Endothelial cell of umbilical vein (primary cell): ENCODE measurements around the gene SLC37A1. TPM values are rescaled to one million over a fixed set of nuclear protein-coding genes. Genes with fewer than 3 reads are reported as not detected.

Experiments used
- BruUV-seq: library from RNA; stranded (reverse); fragments of 400-500 nt; replicated peaks from 2 replicates; lab custom pipeline; 2021; lab: Mats Ljungman, UMichigan
- CTCF ChIA-PET: fragments of 300-600, 350-600 bp; sonication (Branson Sonifier 250); formaldehyde crosslinking; loops from one replicate; lab custom pipeline; 2021; ENCODE audit warnings: antibody characterized with exemption, inconsistent platforms; lab: Charles Lee
- POLR2A ChIA-PET: fragments of 300-600, 350-600 bp; sonication (Branson Sonifier 250); formaldehyde crosslinking; loops from one replicate; lab custom pipeline; 2021; ENCODE audit warnings: antibody characterized with exemption, inconsistent platforms; lab: Charles Lee
- DNase-seq: peaks from one replicate; pipeline ENCODE4 v3.0.0-alpha.2; 2011; ENCODE audit warnings: low read depth, low spot score
- FAIRE-seq: peaks from 2 replicates; lab custom pipeline; 2011; peaks lifted over from hg19 to GRCh38; lab: Jason Lieb, UNC
- H2AFZ ChIP-seq: 2 replicates; pipeline ENCODE4 v1.6.0; 2012; ENCODE audit warnings: low read depth, low read length, control low read depth, inconsistent platforms
- H3K27ac ChIP-seq: 2 replicates; pipeline ENCODE4 v1.5.1; 2011; ENCODE audit warnings: low read depth, mild to moderate bottlenecking, control low read depth, low read length, moderate library complexity; ENCODE audit not compliant: insufficient read depth
- H3K27me3 ChIP-seq, 2 experiments: 2 replicates each; pipeline versions ENCODE4 v1.6.0 to v1.6.1; 2011; ENCODE audit warnings: low read length in 2 of 2, mixed read lengths in 1 of 2; ENCODE audit not compliant: control insufficient read depth in 2 of 2, insufficient read depth in 2 of 2
- H3K36me3 ChIP-seq, 2 experiments: 2 replicates in 1 of 2; 3 replicates in 1 of 2; pipeline ENCODE4 v1.5.1; 2011; ENCODE audit warnings: low read length in 2 of 2, mild to moderate bottlenecking in 1 of 2, moderate library complexity in 1 of 2; ENCODE audit not compliant: control insufficient read depth in 2 of 2, insufficient read depth in 2 of 2; ENCODE audit errors: extremely low read depth in 1 of 2
- H3K4me1 ChIP-seq: 3 replicates; pipeline ENCODE4 v1.5.1; 2011; ENCODE audit warnings: mild to moderate bottlenecking, low read length; ENCODE audit not compliant: control insufficient read depth, insufficient read depth; ENCODE audit errors: extremely low read depth
- H3K4me2 ChIP-seq: 2 replicates; pipeline ENCODE4 v1.6.1; 2011; ENCODE audit warnings: low read length, control low read depth, mixed read lengths; ENCODE audit not compliant: insufficient read depth
- H3K4me3 ChIP-seq, 3 experiments: fragments of 200-600 bp in 1 of 3; sonication (generic), shearing (Covaris generic) in 1 of 3; replicated peaks in 1 of 3; 2 replicates each; pipeline ENCODE4 v1.5.1; 2011 to 2016; ENCODE audit warnings: control low read depth in 3 of 3, low read length in 3 of 3, mild to moderate bottlenecking in 2 of 3, inconsistent platforms in 1 of 3, low read depth in 1 of 3, moderate library complexity in 1 of 3; ENCODE audit not compliant: insufficient read depth in 1 of 3
- H3K79me2 ChIP-seq: 2 replicates; pipeline ENCODE4 v1.6.0; 2012; ENCODE audit warnings: low read length, inconsistent platforms; ENCODE audit not compliant: control insufficient read depth, insufficient read depth
- H3K9ac ChIP-seq: replicated peaks from 2 replicates; pipeline ENCODE3; 2011; ENCODE audit warnings: low read length, control low read depth; ENCODE audit not compliant: insufficient read depth; ENCODE audit errors: extremely low read depth
- H3K9me1 ChIP-seq: replicated peaks from 3 replicates; pipeline ENCODE4 v1.6.0; 2011; ENCODE audit warnings: mild to moderate bottlenecking, low read length; ENCODE audit not compliant: control insufficient read depth, insufficient read depth; ENCODE audit errors: extremely low read depth
- H3K9me3 ChIP-seq: replicated peaks from 2 replicates; pipeline ENCODE4 v1.5.1; 2012; ENCODE audit warnings: low read length, inconsistent platforms; ENCODE audit not compliant: control insufficient read depth, insufficient read depth
- H4K20me1 ChIP-seq: replicated peaks from 2 replicates; pipeline ENCODE3; 2011; ENCODE audit warnings: mild to moderate bottlenecking, low read length; ENCODE audit not compliant: control insufficient read depth, insufficient read depth; ENCODE audit errors: extremely low read depth
- EZH2 ChIP-seq: IDR thresholded peaks from 2 replicates; pipeline ENCODE4 v1.6.1; 2012; ENCODE audit warnings: borderline replicate concordance, low read depth, mild to moderate bottlenecking, moderate library complexity, low read length, inconsistent platforms; ENCODE audit not compliant: severe bottlenecking
- FOS ChIP-seq: IDR thresholded peaks from 2 replicates; pipeline ENCODE4 v1.6.1; 2011; ENCODE audit warnings: mild to moderate bottlenecking, low read length, moderate library complexity, borderline replicate concordance; ENCODE audit not compliant: insufficient read depth
- GATA2 ChIP-seq: IDR thresholded peaks from 2 replicates; pipeline ENCODE4 v1.7.0; 2011; ENCODE audit warnings: low read depth, mild to moderate bottlenecking, moderate library complexity, mixed read lengths, low read length; ENCODE audit not compliant: insufficient read length, insufficient read depth
- JUN ChIP-seq: IDR thresholded peaks from 2 replicates; pipeline ENCODE4 v1.6.1; 2011; ENCODE audit warnings: borderline replicate concordance, low read depth; ENCODE audit not compliant: insufficient read length, insufficient read depth
- MYC ChIP-seq: IDR thresholded peaks from one replicate; pipeline ENCODE4 v1.6.1; 2011; ENCODE audit warnings: mild to moderate bottlenecking, low read depth, low read length
- POLR2A ChIP-seq: IDR thresholded peaks from 2 replicates; pipeline ENCODE4 v1.6.1; 2012; ENCODE audit warnings: low read depth, mild to moderate bottlenecking, control low read depth, low read length
- POLR2AphosphoS5 ChIP-seq: IDR thresholded peaks from 2 replicates; pipeline ENCODE4 v1.6.1; 2012; ENCODE audit warnings: low read depth, mild to moderate bottlenecking, control low read depth, low read length, moderate library complexity; ENCODE audit not compliant: insufficient read depth
- dilution Hi-C: fragments of 300-500 bp; cut with MboI; formaldehyde crosslinking; loops from one replicate; pipeline ENCODE4 v1.15.0; 2019; ENCODE audit warnings: low sequenced_read_pairs; ENCODE audit not compliant: extremely low pct_ligation_motif_present
- intact Hi-C: fragments of 100-400 bp; cut with micrococcal nuclease; formaldehyde crosslinking; loops from one replicate; pipeline ENCODE4 v1.10.0; 2022
- polyA plus RNA-seq, 4 experiments: library from polyadenylated mRNA; depleted of rRNA in 3 of 4; stranded (reverse) in 3 of 4; unstranded in 1 of 4; fragments of >200 nt; gene quantifications; 2 replicates each; pipeline versions ENCODE4 v1.2.1 to v1.2.3, GENCODE V29; 2011 to 2012; ENCODE audit warnings: missing spikeins in 1 of 4
- total RNA-seq: library from RNA; stranded (reverse); gene quantifications from 2 replicates; pipeline ENCODE4 v1.2.3, GENCODE V29; 2021
- TF ChIP-seq, protein P1 (sequence below), 2 donors: IDR thresholded peaks; 1 replicate in 1 of 2; 2 replicates in 1 of 2; pipeline ENCODE4 v1.5.1; 2011; ENCODE audit warnings: low read length in 2 of 2, mild to moderate bottlenecking in 2 of 2, moderate library complexity in 2 of 2, control low read depth in 1 of 2, inconsistent platforms in 1 of 2, low read depth in 1 of 2; ENCODE audit not compliant: insufficient read depth in 1 of 2; ENCODE audit errors: extremely low read depth in 1 of 2
- TF ChIP-seq, protein P2 (sequence below): IDR thresholded peaks from 2 replicates; pipeline ENCODE4 v1.6.1; 2011; ENCODE audit not compliant: insufficient read depth, insufficient read length

Gene SLC37A1
- total and polyA plus RNA-seq, 2 donors (not counting 3 experiments of a cell fraction or from before 2014, with no cell fraction given), result 4.7 to 7.6 TPM

DNA sequence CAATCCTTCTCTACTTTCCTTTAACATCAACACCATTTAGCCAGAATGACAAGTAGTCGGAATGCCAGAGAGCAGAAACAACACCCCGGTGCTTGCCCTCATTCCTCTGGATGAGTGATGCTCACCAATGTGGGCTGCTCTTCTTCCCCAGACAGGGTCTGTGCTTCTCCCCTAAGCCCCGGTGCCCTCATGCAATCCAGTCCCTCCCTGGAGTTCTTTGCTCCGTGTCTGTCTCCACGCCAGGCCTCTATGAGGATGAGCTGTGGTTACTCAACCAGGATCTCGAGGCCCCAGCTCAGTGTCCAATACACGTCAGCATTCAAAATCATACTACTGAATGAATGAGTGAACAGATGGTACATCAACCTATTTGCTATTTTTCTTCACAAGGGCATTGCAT is 110.0 kb downstream of the SLC37A1 start:
- Histone ChIP-seq H4K20me1 (no peaks in the 10 kb centered on the region), H3K9me1 (no peaks in the 10 kb centered on the region), H3K9me3 (no peaks in the 10 kb centered on the region), H3K4me2 (no peak overlapping the region), H3K4me1 (no peaks in the 10 kb centered on the region), H2AFZ (no peak overlapping the region), H3K9ac (no peak overlapping the region), H3K4me3 (no peak overlapping the region), H3K27me3 (peaks cover 0 to 1% of the 10 kb centered on the region in 2 experiments), H3K27ac (no peak overlapping the region), H3K36me3 (no peaks in the 10 kb centered on the region), H3K79me2 (no peaks in the 10 kb centered on the region)
- POLR2A ChIA-PET, result no interaction called here
- FAIRE-seq (no peak), DNase-seq (no peak)
- dilution Hi-C loops (no loop called here), intact Hi-C loops (no loop called here)
- no TSS peak for BruUV-seq
- CTCF ChIA-PET, result no interaction called here
- no peak for TF ChIP-seq FOS
- TF ChIP-seq, protein P1, sequence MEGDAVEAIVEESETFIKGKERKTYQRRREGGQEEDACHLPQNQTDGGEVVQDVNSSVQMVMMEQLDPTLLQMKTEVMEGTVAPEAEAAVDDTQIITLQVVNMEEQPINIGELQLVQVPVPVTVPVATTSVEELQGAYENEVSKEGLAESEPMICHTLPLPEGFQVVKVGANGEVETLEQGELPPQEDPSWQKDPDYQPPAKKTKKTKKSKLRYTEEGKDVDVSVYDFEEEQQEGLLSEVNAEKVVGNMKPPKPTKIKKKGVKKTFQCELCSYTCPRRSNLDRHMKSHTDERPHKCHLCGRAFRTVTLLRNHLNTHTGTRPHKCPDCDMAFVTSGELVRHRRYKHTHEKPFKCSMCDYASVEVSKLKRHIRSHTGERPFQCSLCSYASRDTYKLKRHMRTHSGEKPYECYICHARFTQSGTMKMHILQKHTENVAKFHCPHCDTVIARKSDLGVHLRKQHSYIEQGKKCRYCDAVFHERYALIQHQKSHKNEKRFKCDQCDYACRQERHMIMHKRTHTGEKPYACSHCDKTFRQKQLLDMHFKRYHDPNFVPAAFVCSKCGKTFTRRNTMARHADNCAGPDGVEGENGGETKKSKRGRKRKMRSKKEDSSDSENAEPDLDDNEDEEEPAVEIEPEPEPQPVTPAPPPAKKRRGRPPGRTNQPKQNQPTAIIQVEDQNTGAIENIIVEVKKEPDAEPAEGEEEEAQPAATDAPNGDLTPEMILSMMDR (IDR thresholded peaks at IDR 0.05; ENCODE audit: extremely low read depth in 1 of 2, insufficient read depth in 1 of 2, low read depth in 1 of 2, low read length in 2 of 2), result no peak
- TF ChIP-seq GATA2, result no peak
- no peak for TF ChIP-seq JUN
- no peak for TF ChIP-seq EZH2
- no peak for TF ChIP-seq POLR2A
- TF ChIP-seq MYC, result no peak
- no peak for TF ChIP-seq POLR2AphosphoS5
- TF ChIP-seq, protein P2, sequence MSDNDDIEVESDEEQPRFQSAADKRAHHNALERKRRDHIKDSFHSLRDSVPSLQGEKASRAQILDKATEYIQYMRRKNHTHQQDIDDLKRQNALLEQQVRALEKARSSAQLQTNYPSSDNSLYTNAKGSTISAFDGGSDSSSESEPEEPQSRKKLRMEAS, result no peak
